HepG2 (cell line): Measurements from ENCODE around the gene SH3YL1.
"Not testable (repeated sequence)": the region's sequence is repeated elsewhere in the genome, so short reads cannot be mapped to it uniquely, and the experiment has no call there.

Experiments
- CBX1 ChIP-seq: IDR thresholded peaks from one replicate; pipeline ENCODE4 v1.6.1; 2016; ENCODE audit warnings: antibody characterized with exemption, low read depth
- CTCF ChIP-seq: sonication (generic); formaldehyde crosslinking; IDR thresholded peaks from 2 replicates; pipeline ENCODE4 v1.5.0; 2020; ENCODE audit warnings: mild to moderate bottlenecking, missing genetic modification reagents, moderate library complexity
- ETV6 ChIP-seq: sonication (generic); formaldehyde crosslinking; conservative IDR thresholded peaks from 2 replicates; pipeline ENCODE4 v1.4.0; 2020; ENCODE audit warnings: missing genetic modification reagents
- FOXM1 ChIP-seq: sonication (generic); formaldehyde crosslinking; IDR thresholded peaks from 2 replicates; pipeline ENCODE4 v1.5.0; 2020; ENCODE audit warnings: missing genetic modification reagents
- KMT2B ChIP-seq: IDR thresholded peaks from 2 replicates; pipeline ENCODE4 v1.6.1; 2016; ENCODE audit warnings: missing genetic modification reagents, missing compliant biosample characterization
- NFYB ChIP-seq: sonication (generic); formaldehyde crosslinking; IDR thresholded peaks from 2 replicates; pipeline ENCODE4 v1.4.0; 2020; ENCODE audit warnings: missing genetic modification reagents
- NR1H2 ChIP-seq: sonication (generic); formaldehyde crosslinking; IDR thresholded peaks from 2 replicates; pipeline ENCODE4 v1.8.1; 2022; ENCODE audit warnings: low read depth, missing genetic modification reagents, borderline replicate concordance
- POLR2A ChIP-seq, 2 experiments: IDR thresholded peaks; 2 replicates each; pipeline ENCODE4 v1.6.1; 2011; ENCODE audit warnings: low read depth in 2 of 2, low read length in 2 of 2, mild to moderate bottlenecking in 1 of 2, moderate library complexity in 1 of 2; ENCODE audit not compliant: insufficient read depth in 1 of 2
- PRDM15 ChIP-seq: sonication (generic); formaldehyde crosslinking; IDR thresholded peaks from 2 replicates; pipeline ENCODE4 v1.4.0; 2020; ENCODE audit warnings: missing genetic modification reagents
- TF ChIP-seq, protein P1 (sequence below): sonication (generic); formaldehyde crosslinking; IDR thresholded peaks from 2 replicates; pipeline ENCODE4 v1.4.0; 2020; ENCODE audit warnings: missing genetic modification reagents, borderline replicate concordance

DNA sequence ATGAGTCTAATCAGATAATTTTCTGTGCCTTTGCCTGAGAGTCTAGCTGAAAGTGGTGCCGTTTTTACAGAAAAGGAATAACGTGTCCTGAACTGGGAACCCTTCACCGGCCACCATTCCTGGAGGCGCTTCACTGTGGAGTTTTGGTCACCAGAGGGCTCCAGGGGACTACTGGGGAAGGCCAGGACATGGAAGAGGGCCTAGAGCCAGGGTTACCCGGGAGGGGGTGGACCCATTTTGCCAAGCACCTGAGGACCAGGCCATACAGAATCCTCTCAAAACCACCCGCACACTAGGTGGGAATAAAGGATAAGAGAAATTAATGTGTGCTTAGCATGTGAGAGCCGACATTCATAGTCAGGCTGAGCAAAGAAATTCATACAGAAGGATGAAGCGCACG lies 91.7 kb downstream of the SH3YL1 start:
- TF ChIP-seq NFYB (CRISPR knock-in tag); CBX1; PRDM15 (CRISPR knock-in tag); POLR2A (IDR thresholded peaks at IDR 0.05; ENCODE audit: insufficient read depth in 1 of 2, low read depth in 2 of 2, low read length in 2 of 2); NR1H2 (CRISPR knock-in tag); KMT2B (CRISPR knock-in tag); ETV6 (CRISPR knock-in tag); FOXM1 (CRISPR knock-in tag): not testable (repeated sequence)
- TF ChIP-seq, protein P1, sequence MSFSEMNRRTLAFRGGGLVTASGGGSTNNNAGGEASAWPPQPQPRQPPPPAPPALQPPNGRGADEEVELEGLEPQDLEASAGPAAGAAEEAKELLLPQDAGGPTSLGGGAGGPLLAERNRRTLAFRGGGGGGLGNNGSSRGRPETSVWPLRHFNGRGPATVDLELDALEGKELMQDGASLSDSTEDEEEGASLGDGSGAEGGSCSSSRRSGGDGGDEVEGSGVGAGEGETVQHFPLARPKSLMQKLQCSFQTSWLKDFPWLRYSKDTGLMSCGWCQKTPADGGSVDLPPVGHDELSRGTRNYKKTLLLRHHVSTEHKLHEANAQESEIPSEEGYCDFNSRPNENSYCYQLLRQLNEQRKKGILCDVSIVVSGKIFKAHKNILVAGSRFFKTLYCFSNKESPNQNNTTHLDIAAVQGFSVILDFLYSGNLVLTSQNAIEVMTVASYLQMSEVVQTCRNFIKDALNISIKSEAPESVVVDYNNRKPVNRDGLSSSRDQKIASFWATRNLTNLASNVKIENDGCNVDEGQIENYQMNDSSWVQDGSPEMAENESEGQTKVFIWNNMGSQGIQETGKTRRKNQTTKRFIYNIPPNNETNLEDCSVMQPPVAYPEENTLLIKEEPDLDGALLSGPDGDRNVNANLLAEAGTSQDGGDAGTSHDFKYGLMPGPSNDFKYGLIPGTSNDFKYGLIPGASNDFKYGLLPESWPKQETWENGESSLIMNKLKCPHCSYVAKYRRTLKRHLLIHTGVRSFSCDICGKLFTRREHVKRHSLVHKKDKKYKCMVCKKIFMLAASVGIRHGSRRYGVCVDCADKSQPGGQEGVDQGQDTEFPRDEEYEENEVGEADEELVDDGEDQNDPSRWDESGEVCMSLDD: not testable (repeated sequence)
- peak; percentile 96 for TF ChIP-seq CTCF (CRISPR knock-in tag)
